Measurements from ENCODE around the gene PAK3. TPM values are rescaled to one million over a fixed set of nuclear protein-coding genes. Genes with fewer than 3 reads are reported as not detected.

Gene PAK3
- total and polyA plus RNA-seq, 2 experiments from 2014 or later = 2.4 to 2.9 TPM

DNA sequence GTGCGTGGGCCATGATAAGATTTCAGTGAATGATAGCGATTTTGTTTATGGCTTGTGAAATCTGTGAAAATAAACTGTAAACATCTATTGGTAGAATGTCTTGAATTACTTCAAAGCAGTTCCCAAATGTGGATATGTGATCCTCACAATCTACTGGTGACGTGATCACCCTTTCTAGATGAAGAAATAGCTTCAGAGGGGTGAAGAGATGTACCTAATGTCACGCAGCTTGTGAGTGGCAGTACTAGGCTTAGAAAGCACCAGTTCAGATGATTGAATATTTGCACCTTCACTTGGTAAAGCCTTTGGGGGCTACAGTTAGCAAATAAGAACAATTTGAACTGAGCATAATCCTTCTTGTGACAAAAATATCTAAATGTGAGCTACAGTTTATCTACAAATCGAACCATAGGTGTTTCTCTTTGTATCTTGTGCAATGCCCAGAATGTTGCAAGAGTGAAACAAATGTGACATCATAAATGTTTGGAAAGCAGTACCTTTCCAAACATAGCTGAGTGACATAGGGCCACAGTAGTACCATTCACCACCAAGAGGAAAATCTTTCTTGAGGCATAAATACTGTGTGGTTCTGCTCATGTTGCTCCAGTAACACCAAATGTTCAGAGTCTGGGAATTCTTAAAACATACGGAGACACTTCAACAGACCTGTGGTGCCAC lies 14.2 kb downstream of the PAK3 start:
- no peak for DNase-seq (ENCODE audit: low spot score)
- Histone ChIP-seq H3K4me2 (no peak overlapping the region), H3K79me2 (no peaks in the 10 kb centered on the region), H3K4me1 (ENCODE audit: insufficient read depth) (no peaks in the 10 kb centered on the region), H3K4me3 (no peak overlapping the region), H3K9me3 (ENCODE audit: low read depth) (no peaks in the 10 kb centered on the region), H3K9me2 (replicated peaks; ENCODE audit: insufficient read depth) (no peaks in the 10 kb centered on the region), H3K36me3 (replicated peaks; ENCODE audit: insufficient read depth, low read depth) (no peaks in the 10 kb centered on the region), H3K27me3 (no peaks in the 10 kb centered on the region), H3K27ac (no peak overlapping the region), H4K20me1 (ENCODE audit: insufficient read depth, poor library complexity, severe bottlenecking) (no peaks in the 10 kb centered on the region), H2AFZ (no peak overlapping the region)
- 83% methylated on average over 6 of the region's 6 CpGs for WGBS (ENCODE audit: low lambda C conversion rate, missing lambda C conversion rate)
- no peak for TF ChIP-seq EZH2 (IDR thresholded peaks at IDR 0.05; ENCODE audit: borderline replicate concordance)

DNA sequence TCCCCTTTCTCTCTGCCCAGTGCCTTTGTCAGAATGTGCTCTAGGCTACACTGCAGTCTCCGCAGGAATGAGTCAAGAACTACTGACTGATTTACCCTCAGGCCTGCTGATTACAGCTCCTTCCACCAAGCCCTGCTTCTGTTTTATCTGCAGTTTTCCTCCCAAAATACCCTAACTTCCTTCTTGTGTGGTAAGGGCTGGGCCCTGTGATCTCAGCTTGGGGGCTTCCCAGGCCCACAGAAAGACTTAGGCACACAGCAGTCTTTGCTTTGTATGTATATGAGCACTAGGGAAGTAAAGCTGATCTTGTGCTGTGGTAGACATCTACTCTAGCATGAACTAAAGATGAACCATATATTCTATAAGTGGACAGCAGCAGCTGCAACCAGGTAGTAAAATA lies 18.8 kb downstream of the PAK3 start:
- Histone ChIP-seq H3K36me3 (replicated peaks; ENCODE audit: insufficient read depth, low read depth) (no peaks in the 10 kb centered on the region), H3K4me3 (no peak overlapping the region), H4K20me1 (ENCODE audit: insufficient read depth, poor library complexity, severe bottlenecking) (no peaks in the 10 kb centered on the region), H3K9me2 (replicated peaks; ENCODE audit: insufficient read depth) (no peaks in the 10 kb centered on the region), H3K4me2 (no peak overlapping the region), H3K9me3 (ENCODE audit: low read depth) (no peaks in the 10 kb centered on the region), H3K27me3 (no peaks in the 10 kb centered on the region), H2AFZ (no peak overlapping the region), H3K4me1 (ENCODE audit: insufficient read depth) (no peaks in the 10 kb centered on the region), H3K79me2 (no peaks in the 10 kb centered on the region), H3K27ac (no peak overlapping the region)
- 79% methylated on average over 1 of the region's 1 CpG for WGBS (ENCODE audit: low lambda C conversion rate, missing lambda C conversion rate)
- TF ChIP-seq, protein P1, sequence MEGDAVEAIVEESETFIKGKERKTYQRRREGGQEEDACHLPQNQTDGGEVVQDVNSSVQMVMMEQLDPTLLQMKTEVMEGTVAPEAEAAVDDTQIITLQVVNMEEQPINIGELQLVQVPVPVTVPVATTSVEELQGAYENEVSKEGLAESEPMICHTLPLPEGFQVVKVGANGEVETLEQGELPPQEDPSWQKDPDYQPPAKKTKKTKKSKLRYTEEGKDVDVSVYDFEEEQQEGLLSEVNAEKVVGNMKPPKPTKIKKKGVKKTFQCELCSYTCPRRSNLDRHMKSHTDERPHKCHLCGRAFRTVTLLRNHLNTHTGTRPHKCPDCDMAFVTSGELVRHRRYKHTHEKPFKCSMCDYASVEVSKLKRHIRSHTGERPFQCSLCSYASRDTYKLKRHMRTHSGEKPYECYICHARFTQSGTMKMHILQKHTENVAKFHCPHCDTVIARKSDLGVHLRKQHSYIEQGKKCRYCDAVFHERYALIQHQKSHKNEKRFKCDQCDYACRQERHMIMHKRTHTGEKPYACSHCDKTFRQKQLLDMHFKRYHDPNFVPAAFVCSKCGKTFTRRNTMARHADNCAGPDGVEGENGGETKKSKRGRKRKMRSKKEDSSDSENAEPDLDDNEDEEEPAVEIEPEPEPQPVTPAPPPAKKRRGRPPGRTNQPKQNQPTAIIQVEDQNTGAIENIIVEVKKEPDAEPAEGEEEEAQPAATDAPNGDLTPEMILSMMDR (IDR thresholded peaks at IDR 0.05; ENCODE audit: poor library complexity) = no peak
- TF ChIP-seq EZH2 (IDR thresholded peaks at IDR 0.05; ENCODE audit: borderline replicate concordance) (no peak), EZH2phosphoT487 (IDR thresholded peaks at IDR 0.05; ENCODE audit: low read depth, severe bottlenecking, unreplicated experiment) (no peak)
- no peak for DNase-seq (ENCODE audit: low spot score)

DNA sequence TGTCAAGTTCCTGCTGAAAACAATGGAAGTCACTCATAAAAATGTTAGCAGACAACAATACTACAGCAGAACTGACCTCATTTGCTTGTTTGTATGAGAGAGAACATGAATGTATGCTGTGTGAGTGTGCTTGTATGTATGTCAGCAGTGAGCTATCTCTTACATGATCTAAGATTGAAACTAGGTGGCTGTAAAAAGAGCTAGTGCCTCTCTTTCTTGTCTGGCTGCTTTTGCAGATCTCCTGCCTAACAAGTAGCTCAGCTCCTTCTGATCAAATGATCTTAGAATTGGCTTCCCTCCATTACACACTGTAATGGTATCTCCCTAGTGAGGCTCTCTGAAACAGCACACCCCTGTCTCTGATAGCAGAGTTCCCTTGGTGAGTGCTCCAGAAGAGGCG lies 20.7 kb downstream of the PAK3 start:
- Histone ChIP-seq H4K20me1 (ENCODE audit: insufficient read depth, poor library complexity, severe bottlenecking) (no peaks in the 10 kb centered on the region), H2AFZ (no peak overlapping the region), H3K4me3 (no peak overlapping the region), H3K4me2 (no peak overlapping the region), H3K4me1 (ENCODE audit: insufficient read depth) (no peaks in the 10 kb centered on the region), H3K79me2 (no peaks in the 10 kb centered on the region), H3K9me2 (replicated peaks; ENCODE audit: insufficient read depth) (no peaks in the 10 kb centered on the region), H3K27me3 (no peaks in the 10 kb centered on the region), H3K9me3 (ENCODE audit: low read depth) (no peaks in the 10 kb centered on the region), H3K27ac (no peak overlapping the region), H3K36me3 (replicated peaks; ENCODE audit: insufficient read depth, low read depth) (no peaks in the 10 kb centered on the region)
- 89% methylated on average over 1 of the region's 1 CpG for WGBS (ENCODE audit: low lambda C conversion rate, missing lambda C conversion rate)
- TF ChIP-seq EZH2 (IDR thresholded peaks at IDR 0.05; ENCODE audit: borderline replicate concordance) (no peak), EZH2phosphoT487 (IDR thresholded peaks at IDR 0.05; ENCODE audit: low read depth, severe bottlenecking, unreplicated experiment) (no peak)
- TF ChIP-seq, protein P1 (IDR thresholded peaks at IDR 0.05; ENCODE audit: poor library complexity) = no peak
- DNase-seq (ENCODE audit: low spot score) = no peak

DNA sequence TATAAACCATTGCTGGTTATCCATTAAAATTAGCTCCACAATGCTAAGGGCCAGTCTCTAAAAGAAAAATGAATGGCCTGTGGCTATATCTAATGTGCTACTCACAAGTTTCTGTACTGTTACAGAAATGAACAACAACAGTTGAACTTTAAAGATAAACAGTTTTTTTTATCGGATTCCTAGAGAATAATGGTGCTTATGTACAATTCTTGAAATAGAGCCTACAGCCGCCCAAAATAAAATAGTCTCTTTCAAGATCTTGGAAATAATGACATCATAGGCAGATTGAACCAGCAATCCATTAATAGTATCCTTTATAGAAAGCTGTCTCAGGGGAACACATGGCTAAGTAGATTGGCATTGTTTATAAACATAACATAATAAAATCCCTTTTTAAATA lies 23.4 kb downstream of the PAK3 start:
- no peak for DNase-seq (ENCODE audit: low spot score)

More for the DNA sequence above, 23.4 kb downstream of the PAK3 start:
- H3K27ac ChIP-seq = no peak overlapping the region
- H3K4me2 ChIP-seq = no peak overlapping the region
- 59% methylated on average over 2 of the region's 2 CpGs for WGBS (ENCODE audit: low lambda C conversion rate, missing lambda C conversion rate)
- no peak overlapping the region for H2AFZ ChIP-seq
- no peaks in the 10 kb centered on the region for H3K79me2 ChIP-seq
- no peaks in the 10 kb centered on the region for H3K27me3 ChIP-seq
- no peaks in the 10 kb centered on the region for H3K9me3 ChIP-seq (ENCODE audit: low read depth)
- no peak for TF ChIP-seq EZH2phosphoT487 (IDR thresholded peaks at IDR 0.05; ENCODE audit: low read depth, severe bottlenecking, unreplicated experiment)
- TF ChIP-seq EZH2 (IDR thresholded peaks at IDR 0.05; ENCODE audit: borderline replicate concordance) = no peak
- TF ChIP-seq, protein P1 (IDR thresholded peaks at IDR 0.05; ENCODE audit: poor library complexity) = no peak
- H3K9me2 ChIP-seq (replicated peaks; ENCODE audit: insufficient read depth) = no peaks in the 10 kb centered on the region
- no peaks in the 10 kb centered on the region for H3K4me1 ChIP-seq (ENCODE audit: insufficient read depth)
- no peak overlapping the region for H3K4me3 ChIP-seq
- H3K36me3 ChIP-seq (replicated peaks; ENCODE audit: insufficient read depth, low read depth) = no peaks in the 10 kb centered on the region
- H4K20me1 ChIP-seq (ENCODE audit: insufficient read depth, poor library complexity, severe bottlenecking) = no peaks in the 10 kb centered on the region
